Measurements from ENCODE around the gene FOXE3.

DNA sequence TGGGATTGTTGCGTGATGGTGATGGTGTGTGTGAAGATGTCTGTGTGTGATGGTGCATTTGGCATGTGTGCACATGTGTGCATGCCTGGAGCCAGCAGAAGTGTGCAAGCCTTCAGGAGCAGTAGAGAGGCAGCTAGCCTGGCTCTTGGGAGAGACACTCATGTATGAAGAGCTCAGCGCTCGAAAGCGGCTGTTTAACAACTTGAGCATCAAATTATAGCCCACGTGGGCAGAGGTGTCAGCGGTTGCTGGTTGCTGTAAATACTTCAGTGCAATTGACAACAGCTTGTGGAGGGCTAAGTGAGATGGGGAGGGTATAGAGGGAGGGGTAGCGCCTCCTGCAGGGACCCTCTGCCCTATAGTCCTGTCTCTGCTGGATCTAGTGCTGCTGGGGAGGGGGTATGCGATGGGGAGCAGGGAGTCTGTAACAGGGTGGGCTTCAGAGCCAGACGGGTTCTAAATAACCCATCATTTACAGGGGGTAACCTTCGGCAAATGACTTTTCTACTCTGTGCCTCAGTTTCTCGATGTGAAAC is 43.2 kb downstream of the FOXE3 start:
- no peak for TF ChIP-seq PCBP2 (IDR thresholded peaks at IDR 0.05; ENCODE audit: low read depth, low read length, poor library complexity, severe bottlenecking)
- TF ChIP-seq, protein P1, sequence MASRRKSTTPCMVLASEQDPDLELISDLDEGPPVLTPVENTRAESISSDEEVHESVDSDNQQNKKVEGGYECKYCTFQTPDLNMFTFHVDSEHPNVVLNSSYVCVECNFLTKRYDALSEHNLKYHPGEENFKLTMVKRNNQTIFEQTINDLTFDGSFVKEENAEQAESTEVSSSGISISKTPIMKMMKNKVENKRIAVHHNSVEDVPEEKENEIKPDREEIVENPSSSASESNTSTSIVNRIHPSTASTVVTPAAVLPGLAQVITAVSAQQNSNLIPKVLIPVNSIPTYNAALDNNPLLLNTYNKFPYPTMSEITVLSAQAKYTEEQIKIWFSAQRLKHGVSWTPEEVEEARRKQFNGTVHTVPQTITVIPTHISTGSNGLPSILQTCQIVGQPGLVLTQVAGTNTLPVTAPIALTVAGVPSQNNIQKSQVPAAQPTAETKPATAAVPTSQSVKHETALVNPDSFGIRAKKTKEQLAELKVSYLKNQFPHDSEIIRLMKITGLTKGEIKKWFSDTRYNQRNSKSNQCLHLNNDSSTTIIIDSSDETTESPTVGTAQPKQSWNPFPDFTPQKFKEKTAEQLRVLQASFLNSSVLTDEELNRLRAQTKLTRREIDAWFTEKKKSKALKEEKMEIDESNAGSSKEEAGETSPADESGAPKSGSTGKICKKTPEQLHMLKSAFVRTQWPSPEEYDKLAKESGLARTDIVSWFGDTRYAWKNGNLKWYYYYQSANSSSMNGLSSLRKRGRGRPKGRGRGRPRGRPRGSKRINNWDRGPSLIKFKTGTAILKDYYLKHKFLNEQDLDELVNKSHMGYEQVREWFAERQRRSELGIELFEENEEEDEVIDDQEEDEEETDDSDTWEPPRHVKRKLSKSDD (conservative IDR thresholded peaks at IDR 0.05; ENCODE audit: low read length), result no peak
- TF ChIP-seq EZH2 (IDR thresholded peaks at IDR 0.05; ENCODE audit: borderline replicate concordance, low read depth, low read length), result no peak
- no peak for TF ChIP-seq TCF7 (IDR thresholded peaks at IDR 0.05; ENCODE audit: borderline replicate concordance)
- TF ChIP-seq, protein P2, sequence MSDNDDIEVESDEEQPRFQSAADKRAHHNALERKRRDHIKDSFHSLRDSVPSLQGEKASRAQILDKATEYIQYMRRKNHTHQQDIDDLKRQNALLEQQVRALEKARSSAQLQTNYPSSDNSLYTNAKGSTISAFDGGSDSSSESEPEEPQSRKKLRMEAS (CRISPR knock-in tag; IDR thresholded peaks at IDR 0.05), result no peak

Measured in K562 (cell line).